Kidney glomerular epithelial cell (primary cell): Measurements from ENCODE around the gene KANSL1.
"Not testable (repeated sequence)": the region's sequence is repeated elsewhere in the genome, so short reads cannot be mapped to it uniquely, and the experiment has no call there.

Source experiments
- DNase-seq: peaks from one replicate; lab custom pipeline; 2025; lab: John Stamatoyannopoulos, UW

The KANSL1 gene

DNA sequence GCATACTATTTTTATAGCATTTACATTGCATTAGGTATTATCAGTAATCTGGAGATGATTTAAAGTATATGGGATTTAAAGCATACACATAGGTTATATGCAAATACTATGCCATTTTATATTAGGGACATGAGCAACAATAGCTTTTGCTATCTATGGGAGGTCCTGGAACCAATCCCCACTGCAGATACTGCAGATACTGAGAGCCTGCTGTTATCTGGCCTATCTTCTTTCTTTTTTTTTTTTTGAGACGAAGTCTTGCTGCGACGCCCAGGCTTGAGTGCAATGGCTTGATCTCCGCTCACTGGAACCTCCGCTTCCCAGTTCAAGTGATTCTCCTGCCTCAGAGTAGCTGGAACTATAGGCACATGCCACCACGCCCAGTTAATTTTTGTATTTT, 156.7 kb downstream of the KANSL1 start:
- DNase-seq = no peak

DNA sequence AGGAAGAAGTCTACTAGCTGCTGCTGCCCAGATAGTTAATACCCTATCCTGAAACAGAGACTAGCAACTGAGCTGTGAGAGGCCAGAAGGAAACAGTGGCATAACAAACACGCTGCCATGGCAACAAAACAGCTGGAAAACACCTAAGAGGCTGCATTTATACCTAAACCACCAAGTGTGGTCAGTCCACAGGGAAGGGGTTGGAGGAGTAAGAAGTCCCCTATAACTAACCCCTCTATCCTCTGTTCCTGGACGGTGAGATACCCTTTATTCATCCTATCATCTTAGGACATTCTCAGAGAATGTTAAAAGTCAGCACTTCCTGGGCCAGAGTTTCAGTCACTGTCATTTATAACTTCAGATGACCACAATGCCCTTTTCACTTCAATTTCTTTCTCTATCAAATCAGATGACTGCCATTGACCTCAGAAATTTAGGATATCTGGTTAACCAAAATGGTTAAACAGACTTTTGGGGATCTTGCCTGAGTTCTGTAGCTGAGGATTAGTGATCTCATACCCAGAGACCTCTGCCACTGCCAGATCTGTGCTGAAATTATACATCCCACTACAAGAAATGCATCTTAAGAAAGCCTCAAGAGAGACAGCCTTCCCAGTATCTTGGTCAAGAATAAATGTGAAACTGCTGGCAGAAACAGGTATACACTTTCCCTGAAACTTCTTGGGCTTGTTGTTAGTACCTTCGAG, 158.0 kb downstream of the KANSL1 start:
- DNase-seq = no peak

DNA sequence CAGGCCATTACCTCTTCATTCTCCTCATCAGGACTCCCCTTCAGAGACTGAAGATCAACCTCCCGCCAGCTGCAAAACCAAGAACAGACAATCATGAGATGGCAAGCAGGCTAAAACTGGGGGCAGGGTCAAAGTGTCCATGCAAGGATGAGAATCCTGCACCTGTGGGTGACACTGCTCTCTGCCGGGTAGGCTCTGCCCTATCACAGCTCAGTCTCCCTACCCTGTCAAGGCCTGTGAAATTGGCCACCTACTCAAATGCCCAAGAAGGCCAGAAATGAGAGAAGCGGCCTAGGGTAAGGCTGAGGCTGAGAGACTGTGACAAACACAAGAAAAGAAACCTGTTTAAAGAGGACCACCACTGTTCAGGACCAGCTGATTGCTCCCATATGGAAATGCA, 159.8 kb downstream of the KANSL1 start:
- DNase-seq = no peak

DNA sequence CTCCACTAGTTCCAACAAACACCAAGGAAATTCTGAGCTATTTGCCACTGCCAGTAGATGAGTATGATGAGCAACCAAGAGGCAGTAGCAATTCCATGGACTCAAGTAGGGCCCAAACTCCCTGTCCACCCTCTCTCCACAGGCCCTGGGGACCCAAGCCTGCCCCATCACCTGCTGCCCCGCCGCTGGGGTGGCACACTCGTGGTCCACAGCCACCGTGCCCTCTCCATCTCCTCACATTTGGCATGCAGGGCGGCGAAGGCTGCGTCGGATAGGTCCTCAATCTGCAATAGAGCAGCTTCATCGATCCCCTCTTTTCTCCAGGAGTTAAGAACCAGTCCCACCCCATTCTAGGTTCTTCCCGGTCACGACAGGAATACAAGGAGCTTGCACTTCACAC, 160.3 kb downstream of the KANSL1 start:
- DNase-seq = no peak

DNA sequence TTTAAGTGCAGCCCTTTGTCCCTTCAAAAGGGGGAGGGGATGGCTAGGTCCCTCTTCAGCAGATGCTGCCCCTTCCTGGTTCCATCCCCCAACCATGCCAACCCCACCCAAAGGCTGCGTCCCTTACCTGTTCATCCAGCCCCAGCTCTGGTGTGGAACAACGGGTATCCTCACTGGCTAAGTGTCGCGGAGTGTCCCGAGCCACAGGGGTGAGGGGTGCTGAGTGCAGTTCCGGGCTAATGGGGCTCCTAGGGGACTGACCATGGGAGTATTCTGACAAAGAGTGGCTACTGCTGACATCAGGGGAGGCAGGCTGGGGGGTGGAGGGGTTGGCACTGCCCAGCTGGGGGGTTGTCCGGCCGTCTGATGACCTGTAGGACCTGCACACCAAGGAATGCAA, 161.3 kb downstream of the KANSL1 start:
- DNase-seq = no peak

DNA sequence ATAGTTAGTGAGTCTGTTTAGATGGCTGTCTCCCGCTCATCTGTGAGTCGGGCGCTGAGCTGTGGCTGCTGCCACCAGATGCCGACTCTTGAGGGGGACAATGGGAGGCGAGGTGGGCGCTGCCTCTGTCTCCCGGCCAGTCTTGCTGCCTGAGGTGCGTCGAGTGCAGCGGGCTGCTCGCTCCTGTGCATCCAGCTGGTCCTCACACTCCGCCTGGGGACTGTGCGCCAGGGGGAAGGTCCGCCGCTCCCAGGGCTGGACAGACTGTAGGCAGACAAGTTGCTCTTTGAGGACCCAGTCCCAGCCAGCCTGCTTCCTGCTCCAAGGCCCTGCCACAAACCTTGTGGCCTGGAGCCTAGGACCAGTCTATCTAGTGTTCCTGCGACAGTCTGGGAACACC, 161.8 kb downstream of the KANSL1 start:
- DNase-seq = no peak

DNA sequence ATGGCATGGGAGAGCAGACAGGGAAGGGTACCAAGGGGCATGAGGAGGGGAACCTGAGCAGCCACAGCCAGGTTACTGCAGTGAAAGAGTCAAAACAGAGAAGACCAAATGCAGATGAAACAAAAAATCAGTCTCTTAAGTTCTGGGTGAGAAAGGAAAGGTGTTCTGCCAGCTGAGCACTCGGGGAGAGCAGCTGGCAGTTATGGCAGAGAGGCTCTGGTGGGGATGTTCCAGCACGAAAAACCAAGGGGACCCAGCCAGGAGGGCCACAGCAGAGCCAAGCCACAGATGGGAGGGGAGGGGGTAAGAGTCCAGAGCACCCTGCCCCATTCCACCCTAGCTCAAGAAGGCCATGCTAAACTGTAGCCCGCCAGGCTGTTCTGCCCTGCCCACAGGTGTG, 162.5 kb downstream of the KANSL1 start:
- no peak for DNase-seq

DNA sequence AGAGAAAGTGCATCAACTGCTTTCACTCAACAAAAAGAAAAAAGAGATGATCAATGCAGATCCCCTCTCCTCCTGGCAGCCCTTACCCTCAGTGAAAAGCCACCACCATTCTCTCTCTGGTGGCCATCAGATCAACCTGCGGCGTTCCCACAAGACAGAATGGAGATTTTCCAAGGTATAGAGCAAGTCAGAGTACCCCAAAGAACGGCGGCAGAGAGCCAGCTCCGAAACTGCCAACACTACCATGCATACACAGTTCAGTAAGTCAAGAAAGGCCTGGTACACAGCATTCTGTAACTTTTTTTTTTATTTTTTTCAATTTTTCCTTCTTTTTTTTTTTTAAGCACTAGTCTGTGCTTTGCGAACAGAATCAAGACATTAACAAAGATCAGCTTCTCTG, 163.6 kb downstream of the KANSL1 start:
- DNase-seq = no peak

DNA sequence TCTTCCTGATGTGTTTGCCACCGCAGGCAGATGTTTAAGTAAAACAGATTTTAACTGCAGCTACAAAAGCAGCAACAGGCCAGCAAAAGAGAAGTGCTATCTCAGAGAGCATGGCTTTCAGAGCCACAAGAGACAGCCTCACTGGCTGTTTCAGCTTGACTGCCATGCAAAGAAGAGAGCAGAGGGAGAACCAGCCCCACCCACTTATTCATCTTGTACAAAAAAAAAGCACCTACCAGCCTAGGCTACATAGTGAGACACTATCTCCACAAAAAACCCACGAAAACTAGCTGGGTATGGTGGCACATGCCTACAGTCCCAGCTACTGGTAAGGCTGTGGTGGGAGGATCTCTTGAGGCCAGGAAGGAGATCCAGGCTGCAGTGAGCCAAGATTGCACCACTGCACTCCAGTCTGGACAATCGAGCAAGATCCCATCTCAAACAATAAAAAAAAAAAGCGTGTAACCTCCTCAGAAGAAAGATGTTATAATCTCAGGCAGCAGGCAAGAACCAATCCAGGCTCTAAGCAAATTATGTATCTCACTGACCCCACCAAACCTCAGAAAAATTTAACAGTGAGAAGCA, 164.2 kb downstream of the KANSL1 start:
- no peak for DNase-seq

DNA sequence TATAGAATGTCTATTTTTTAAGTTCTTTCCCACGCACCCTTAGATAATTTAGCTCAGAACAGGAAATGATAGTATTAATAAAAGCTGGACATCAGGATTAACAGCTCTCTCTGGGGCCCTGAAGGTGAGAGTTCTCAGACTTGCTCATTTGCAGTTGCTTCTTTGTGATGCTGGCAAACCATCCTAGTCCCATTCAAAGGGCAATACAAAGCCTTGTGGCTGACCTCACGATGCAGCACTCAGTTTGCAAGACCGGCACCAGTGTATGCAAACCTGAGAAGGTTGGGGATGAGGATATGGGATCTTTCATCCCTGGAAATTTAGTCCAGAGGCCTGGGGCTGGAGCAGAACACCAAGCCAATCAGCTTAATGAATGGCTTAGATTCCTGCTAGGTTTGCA, 164.9 kb downstream of the KANSL1 start:
- no peak for DNase-seq

DNA sequence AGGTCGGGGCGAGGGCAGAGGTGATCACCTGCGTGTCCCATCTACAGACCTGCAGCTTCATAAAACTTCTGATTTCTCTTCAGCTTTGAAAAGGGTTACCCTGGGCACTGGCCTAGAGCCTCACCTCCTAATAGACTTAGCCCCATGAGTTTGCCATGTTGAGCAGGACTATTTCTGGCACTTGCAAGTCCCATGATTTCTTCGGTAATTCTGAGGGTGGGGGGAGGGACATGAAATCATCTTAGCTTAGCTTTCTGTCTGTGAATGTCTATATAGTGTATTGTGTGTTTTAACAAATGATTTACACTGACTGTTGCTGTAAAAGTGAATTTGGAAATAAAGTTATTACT, 165.3 kb downstream of the KANSL1 start:
- no peak for DNase-seq

DNA sequence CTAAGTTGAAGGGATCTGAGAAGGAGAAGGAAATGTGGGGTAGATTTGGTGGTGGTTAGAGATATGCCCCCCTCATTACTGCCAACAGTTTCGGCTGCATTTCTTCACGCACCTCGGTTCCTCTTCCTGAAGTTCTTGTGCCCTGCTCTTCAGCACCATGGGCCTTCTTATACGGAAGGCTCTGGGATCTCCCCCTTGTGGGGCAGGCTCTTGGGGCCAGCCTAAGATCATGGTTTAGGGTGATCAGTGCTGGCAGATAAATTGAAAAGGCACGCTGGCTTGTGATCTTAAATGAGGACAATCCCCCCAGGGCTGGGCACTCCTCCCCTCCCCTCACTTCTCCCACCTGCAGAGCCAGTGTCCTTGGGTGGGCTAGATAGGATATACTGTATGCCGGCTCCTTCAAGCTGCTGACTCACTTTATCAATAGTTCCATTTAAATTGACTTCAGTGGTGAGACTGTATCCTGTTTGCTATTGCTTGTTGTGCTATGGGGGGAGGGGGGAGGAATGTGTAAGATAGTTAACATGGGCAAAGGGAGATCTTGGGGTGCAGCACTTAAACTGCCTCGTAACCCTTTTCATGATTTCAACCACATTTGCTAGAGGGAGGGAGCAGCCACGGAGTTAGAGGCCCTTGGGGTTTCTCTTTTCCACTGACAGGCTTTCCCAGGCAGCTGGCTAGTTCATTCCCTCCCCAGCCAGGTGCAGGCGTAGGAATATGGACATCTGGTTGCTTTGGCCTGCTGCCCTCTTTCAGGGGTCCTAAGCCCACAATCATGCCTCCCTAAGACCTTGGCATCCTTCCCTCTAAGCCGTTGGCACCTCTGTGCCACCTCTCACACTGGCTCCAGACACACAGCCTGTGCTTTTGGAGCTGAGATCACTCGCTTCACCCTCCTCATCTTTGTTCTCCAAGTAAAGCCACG, 165.9 kb downstream of the KANSL1 start:
- DNase-seq = no peak

DNA sequence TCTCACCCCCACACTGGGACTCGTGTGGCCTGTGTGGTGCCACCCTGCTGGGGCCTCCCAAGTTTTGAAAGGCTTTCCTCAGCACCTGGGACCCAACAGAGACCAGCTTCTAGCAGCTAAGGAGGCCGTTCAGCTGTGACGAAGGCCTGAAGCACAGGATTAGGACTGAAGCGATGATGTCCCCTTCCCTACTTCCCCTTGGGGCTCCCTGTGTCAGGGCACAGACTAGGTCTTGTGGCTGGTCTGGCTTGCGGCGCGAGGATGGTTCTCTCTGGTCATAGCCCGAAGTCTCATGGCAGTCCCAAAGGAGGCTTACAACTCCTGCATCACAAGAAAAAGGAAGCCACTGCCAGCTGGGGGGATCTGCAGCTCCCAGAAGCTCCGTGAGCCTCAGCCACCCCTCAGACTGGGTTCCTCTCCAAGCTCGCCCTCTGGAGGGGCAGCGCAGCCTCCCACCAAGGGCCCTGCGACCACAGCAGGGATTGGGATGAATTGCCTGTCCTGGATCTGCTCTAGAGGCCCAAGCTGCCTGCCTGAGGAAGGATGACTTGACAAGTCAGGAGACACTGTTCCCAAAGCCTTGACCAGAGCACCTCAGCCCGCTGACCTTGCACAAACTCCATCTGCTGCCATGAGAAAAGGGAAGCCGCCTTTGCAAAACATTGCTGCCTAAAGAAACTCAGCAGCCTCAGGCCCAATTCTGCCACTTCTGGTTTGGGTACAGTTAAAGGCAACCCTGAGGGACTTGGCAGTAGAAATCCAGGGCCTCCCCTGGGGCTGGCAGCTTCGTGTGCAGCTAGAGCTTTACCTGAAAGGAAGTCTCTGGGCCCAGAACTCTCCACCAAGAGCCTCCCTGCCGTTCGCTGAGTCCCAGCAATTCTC, 166.8 kb downstream of the KANSL1 start:
- DNase-seq = no peak

DNA sequence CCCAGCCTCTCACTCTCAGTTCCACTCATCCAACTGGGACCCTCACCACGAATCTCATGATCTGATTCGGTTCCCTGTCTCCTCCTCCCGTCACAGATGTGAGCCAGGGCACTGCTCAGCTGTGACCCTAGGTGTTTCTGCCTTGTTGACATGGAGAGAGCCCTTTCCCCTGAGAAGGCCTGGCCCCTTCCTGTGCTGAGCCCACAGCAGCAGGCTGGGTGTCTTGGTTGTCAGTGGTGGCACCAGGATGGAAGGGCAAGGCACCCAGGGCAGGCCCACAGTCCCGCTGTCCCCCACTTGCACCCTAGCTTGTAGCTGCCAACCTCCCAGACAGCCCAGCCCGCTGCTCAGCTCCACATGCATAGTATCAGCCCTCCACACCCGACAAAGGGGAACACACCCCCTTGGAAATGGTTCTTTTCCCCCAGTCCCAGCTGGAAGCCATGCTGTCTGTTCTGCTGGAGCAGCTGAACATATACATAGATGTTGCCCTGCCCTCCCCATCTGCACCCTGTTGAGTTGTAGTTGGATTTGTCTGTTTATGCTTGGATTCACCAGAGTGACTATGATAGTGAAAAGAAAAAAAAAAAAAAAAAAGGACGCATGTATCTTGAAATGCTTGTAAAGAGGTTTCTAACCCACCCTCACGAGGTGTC, 167.6 kb downstream of the KANSL1 start:
- no peak for DNase-seq

DNA sequence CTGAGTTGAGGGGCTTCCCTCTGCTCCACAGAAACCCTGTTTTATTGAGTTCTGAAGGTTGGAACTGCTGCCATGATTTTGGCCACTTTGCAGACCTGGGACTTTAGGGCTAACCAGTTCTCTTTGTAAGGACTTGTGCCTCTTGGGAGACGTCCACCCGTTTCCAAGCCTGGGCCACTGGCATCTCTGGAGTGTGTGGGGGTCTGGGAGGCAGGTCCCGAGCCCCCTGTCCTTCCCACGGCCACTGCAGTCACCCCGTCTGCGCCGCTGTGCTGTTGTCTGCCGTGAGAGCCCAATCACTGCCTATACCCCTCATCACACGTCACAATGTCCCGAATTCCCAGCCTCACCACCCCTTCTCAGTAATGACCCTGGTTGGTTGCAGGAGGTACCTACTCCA, 168.2 kb downstream of the KANSL1 start:
- DNase-seq = no peak

DNA sequence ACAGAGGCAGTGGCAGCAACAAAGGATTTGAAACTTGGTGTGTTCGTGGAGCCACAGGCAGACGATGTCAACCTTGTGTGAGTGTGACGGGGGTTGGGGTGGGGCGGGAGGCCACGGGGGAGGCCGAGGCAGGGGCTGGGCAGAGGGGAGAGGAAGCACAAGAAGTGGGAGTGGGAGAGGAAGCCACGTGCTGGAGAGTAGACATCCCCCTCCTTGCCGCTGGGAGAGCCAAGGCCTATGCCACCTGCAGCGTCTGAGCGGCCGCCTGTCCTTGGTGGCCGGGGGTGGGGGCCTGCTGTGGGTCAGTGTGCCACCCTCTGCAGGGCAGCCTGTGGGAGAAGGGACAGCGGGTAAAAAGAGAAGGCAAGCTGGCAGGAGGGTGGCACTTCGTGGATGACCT, 168.6 kb downstream of the KANSL1 start:
- DNase-seq = no peak

DNA sequence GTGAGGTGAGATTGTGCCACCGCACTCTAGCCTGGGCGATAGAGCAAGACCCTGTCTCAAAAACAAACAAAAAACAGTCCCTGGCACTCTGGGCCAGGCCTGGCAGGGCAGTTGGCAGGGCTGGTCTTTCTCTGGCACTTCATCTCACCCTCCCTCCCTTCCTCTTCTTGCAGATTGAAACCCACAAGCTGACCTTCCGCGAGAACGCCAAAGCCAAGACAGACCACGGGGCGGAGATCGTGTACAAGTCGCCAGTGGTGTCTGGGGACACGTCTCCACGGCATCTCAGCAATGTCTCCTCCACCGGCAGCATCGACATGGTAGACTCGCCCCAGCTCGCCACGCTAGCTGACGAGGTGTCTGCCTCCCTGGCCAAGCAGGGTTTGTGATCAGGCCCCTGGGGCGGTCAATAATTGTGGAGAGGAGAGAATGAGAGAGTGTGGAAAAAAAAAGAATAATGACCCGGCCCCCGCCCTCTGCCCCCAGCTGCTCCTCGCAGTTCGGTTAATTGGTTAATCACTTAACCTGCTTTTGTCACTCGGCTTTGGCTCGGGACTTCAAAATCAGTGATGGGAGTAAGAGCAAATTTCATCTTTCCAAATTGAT, 169.3 kb downstream of the KANSL1 start:
- no peak for DNase-seq

DNA sequence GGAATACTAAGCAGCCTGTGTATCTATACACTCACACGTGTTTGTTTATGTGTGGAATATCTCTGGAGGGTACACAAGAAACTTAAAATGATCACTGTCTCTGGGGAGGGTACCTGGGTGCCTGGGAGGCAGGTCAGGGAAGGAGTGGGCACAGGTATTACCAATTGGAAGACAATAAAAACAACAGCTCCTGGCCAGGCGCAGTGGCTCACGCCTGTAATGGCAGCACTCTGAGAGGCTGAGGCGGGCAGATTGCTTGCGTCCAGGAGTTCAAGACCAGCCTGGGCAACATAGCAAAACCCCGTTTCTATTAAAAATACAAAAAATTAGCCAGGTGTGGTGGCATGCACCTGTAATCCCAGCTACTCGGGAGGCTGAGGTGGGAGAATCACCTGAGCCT, 169.9 kb downstream of the KANSL1 start:
- not testable (repeated sequence) for DNase-seq

DNA sequence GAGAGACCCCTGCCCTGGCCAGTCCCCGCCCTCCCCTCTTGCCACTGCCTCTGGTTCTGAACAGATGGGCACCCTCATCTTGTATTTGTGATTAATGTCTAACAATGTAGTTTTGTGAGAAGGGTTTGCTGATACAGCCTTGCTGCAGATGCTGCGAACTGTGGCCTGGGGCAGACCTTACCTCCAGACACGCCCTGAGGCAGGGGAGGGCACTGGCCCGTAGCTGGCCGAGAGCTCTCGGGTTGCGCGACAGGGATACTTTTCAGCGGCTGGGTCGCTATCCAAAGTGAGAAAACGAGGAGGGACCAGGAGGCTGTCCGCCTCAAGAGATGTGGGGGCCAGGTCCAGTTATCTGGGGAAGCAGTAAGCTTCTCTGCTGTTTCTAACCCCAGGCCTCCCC, 172.2 kb downstream of the KANSL1 start:
- no peak for DNase-seq

DNA sequence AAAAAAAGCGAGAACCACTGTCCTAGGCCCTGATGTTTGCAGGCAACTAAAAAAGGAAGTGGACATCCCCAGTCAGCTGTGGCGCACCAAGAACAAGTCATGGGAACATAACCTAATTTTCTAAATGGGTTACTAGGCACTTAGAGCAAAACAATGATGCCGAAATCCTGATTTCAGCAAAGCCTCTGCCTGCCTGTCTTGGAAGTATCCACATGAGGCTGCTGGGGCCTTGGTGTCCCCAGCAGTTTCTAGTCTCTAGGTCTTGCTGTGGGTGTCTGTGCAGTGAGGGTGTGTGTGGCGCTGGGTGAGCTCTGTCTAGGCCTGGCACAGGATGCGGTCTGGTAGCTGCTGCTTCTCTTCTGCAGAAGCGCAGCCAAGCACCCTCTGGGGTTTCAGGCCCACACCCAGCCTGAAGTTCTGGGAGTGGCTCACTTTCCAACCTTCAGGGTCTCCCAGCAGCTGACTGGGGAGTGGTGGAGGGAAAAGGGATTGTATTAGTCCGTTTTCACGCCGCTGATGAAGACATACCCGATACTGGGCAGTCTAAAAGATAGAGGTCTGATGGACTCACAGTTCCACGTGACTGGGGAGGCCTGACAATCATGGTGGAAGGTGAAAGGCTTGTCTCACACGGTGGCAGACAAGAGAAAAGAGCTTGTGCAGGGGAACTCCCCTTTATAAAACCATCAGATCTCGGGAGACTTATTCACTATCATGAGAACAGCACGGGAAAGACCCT, 173.0 kb downstream of the KANSL1 start:
- DNase-seq = no peak
